Measurements from ENCODE around the gene GSTO2. TPM values are rescaled to one million over a fixed set of nuclear protein-coding genes. Genes with fewer than 3 reads are reported as not detected.

GSTO2 gene
- total and polyA plus RNA-seq, 10 donors: 0.32 to 1.4 (median 0.91) TPM

DNA sequence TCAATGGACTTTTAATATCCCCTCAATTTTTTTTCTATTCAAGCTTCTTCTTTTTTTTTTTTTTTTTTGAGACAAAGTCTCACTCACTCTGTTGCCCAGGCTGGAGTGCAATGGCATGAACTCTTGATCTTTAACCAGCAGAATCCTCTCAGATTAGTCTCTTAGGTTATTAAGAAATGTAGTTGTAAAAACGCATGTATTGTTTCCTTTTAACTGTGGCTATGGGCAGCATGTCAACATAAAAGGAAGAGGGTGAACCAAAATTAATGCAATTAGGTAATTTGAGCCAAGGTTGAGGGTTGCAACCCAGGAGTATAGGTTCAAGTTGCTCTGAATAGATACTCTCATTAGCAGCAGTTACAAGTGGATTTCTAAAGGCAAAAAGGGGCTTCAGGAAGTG lies 18.6 kb upstream of the GSTO2 start:
- H3K9me3 ChIP-seq: peaks cover 0 to 5% (median 0%) of the 10 kb centered on the region in 8 donors
- intact Hi-C loops (cut with DNase I; ENCODE audit: low total_unique reads): no loop called here
- no peak overlapping the region for H3K4me3 ChIP-seq
- H3K4me1 ChIP-seq: peaks cover 0 to 20% (median 11%) of the 10 kb centered on the region in 6 donors
- H3K36me3 ChIP-seq: no peaks in the 10 kb centered on the region
- no peak overlapping the region for H3K27ac ChIP-seq
- TF ChIP-seq, protein P1, sequence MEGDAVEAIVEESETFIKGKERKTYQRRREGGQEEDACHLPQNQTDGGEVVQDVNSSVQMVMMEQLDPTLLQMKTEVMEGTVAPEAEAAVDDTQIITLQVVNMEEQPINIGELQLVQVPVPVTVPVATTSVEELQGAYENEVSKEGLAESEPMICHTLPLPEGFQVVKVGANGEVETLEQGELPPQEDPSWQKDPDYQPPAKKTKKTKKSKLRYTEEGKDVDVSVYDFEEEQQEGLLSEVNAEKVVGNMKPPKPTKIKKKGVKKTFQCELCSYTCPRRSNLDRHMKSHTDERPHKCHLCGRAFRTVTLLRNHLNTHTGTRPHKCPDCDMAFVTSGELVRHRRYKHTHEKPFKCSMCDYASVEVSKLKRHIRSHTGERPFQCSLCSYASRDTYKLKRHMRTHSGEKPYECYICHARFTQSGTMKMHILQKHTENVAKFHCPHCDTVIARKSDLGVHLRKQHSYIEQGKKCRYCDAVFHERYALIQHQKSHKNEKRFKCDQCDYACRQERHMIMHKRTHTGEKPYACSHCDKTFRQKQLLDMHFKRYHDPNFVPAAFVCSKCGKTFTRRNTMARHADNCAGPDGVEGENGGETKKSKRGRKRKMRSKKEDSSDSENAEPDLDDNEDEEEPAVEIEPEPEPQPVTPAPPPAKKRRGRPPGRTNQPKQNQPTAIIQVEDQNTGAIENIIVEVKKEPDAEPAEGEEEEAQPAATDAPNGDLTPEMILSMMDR (IDR thresholded peaks at IDR 0.05 in 8 of 11, conservative IDR thresholded peaks at IDR 0.05 in 3 of 11): no peak
- TF ChIP-seq POLR2A (IDR thresholded peaks at IDR 0.05) (no peak), POLR2AphosphoS5 (IDR thresholded peaks at IDR 0.05) (no peak)
- no peak for DNase-seq
- 24 to 38% (median 35%) methylated on average over 1 of the region's 1 CpG for WGBS, 5 donors
- H3K27me3 ChIP-seq (replicated peaks in 1 of 7): no peaks in the 10 kb centered on the region

DNA sequence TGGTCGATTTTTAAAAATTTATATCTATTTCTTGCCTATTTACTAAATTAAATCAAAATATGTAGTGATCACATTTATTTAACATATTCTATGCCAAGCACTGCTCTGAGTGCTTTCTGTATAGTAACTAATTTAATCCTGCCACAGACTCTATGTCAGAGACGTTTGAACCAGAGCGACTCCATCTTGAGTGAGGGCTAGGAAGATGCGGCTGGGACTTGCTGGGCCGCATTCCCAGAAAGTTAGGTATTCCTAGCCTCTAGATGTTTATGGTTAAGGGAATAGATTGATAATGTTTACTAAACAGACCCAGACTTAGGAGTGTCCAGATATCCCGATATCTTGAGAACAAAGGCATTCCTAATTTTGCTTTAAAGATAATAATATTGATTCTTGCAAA lies 17.5 kb upstream of the GSTO2 start:
- no peak for DNase-seq
- Histone ChIP-seq H3K27ac (no peak overlapping the region), H3K4me1 (peaks cover 4 to 28% (median 20%) of the 10 kb centered on the region in 6 donors), H3K4me3 (no peak overlapping the region), H3K9me3 (peaks cover 0 to 5% (median 0%) of the 10 kb centered on the region in 8 donors), H3K36me3 (no peaks in the 10 kb centered on the region), H3K27me3 (replicated peaks in 1 of 7) (no peaks in the 10 kb centered on the region)
- intact Hi-C loops (cut with DNase I; ENCODE audit: low total_unique reads): no loop called here
- 90 to 98% (median 94%) methylated on average over 6 of the region's 6 CpGs for WGBS, 5 donors
- no peak for TF ChIP-seq POLR2A (IDR thresholded peaks at IDR 0.05)
- TF ChIP-seq, protein P1 (IDR thresholded peaks at IDR 0.05 in 8 of 11, conservative IDR thresholded peaks at IDR 0.05 in 3 of 11): no peak
- TF ChIP-seq POLR2AphosphoS5 (IDR thresholded peaks at IDR 0.05): no peak

DNA sequence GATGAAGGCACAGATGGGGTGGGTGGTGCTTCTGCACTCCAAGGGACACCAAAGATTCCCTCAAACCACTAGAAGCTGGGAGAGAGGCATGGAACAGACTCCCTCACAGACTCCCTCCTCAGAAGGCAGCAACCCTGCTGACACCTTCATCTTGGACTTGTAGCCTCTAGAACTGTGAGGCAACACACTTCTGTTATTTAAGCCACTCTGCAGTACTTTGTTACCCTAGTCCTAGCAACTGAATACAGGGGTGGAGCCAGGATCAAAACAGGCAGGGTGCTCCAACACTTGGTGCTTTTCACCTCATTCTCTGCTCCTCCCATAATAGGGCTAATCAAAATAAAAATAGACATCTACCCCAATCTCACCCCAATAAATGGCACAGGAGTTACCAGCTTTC lies 16.6 kb upstream of the GSTO2 start:
- no peak overlapping the region for H3K27ac ChIP-seq
- intact Hi-C loops (cut with DNase I; ENCODE audit: low total_unique reads): no loop called here
- no peak for TF ChIP-seq POLR2AphosphoS5 (IDR thresholded peaks at IDR 0.05)
- TF ChIP-seq, protein P1 (IDR thresholded peaks at IDR 0.05 in 8 of 11, conservative IDR thresholded peaks at IDR 0.05 in 3 of 11): no peak
- TF ChIP-seq POLR2A (IDR thresholded peaks at IDR 0.05): no peak
- H3K27me3 ChIP-seq (replicated peaks in 1 of 7): no peaks in the 10 kb centered on the region
- DNase-seq: no peak
- H3K9me3 ChIP-seq: no peaks in the 10 kb centered on the region
- H3K4me1 ChIP-seq: peaks cover 12 to 35% (median 29%) of the 10 kb centered on the region in 6 donors
- H3K4me3 ChIP-seq: no peak overlapping the region
- H3K36me3 ChIP-seq: peaks cover 0 to 4% (median 0%) of the 10 kb centered on the region in 6 donors

DNA sequence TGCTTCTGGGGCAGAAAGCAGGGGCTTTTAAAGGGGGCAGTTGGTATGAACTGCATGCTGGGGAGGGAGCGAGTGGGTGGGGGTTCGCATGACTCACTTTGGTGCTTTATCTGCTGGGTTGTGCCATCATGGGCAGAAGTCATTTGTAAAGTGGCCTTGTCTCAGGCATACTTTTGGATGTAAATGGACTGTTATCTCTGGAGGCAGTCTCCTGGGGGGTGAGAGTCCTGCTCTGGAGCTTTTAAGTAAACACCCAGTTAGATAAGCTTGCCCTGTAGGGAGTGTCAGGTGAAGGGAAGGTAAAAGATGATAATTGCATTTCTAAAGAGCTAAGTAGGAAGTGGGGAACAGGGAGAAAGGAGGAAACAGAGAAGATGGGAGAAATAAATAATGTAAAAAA lies 15.9 kb upstream of the GSTO2 start:
- Histone ChIP-seq H3K36me3 (peaks cover 0 to 12% (median 2%) of the 10 kb centered on the region in 6 donors), H3K4me3 (no peak overlapping the region), H3K27ac (no peak overlapping the region), H3K27me3 (replicated peaks in 1 of 7) (no peaks in the 10 kb centered on the region), H3K9me3 (no peaks in the 10 kb centered on the region), H3K4me1 (peaks cover 19 to 43% (median 35%) of the 10 kb centered on the region in 6 donors)
- DNase-seq: no peak
- intact Hi-C loops (cut with DNase I; ENCODE audit: low total_unique reads): no loop called here
- TF ChIP-seq POLR2AphosphoS5 (IDR thresholded peaks at IDR 0.05) (no peak), POLR2A (IDR thresholded peaks at IDR 0.05) (no peak)
- TF ChIP-seq, protein P1 (IDR thresholded peaks at IDR 0.05 in 8 of 11, conservative IDR thresholded peaks at IDR 0.05 in 3 of 11): no peak
- WGBS, 5 donors: 82 to 96% (median 94%) methylated on average over 2 of the region's 2 CpGs
